Measurements from ENCODE around the gene GRIA4. TPM values are rescaled to one million over a fixed set of nuclear protein-coding genes. Genes with fewer than 3 reads are reported as not detected.

Gene GRIA4
- total and polyA plus RNA-seq, 4 donors, result not detected

- WGBS, result 84% methylated on average over 1 of the region's 1 CpG
- no peaks in the 10 kb centered on the region for H3K36me3 ChIP-seq (ENCODE audit: control insufficient read depth in 4 of 4, insufficient read depth in 3 of 4, low read depth in 1 of 4, low read length in 3 of 4)
- no peak overlapping the region for H3K27ac ChIP-seq (ENCODE audit: low read depth in 1 of 2, low read length in 2 of 2)
- no peak for DNase-seq (ENCODE audit: low spot score)
- no peaks in the 10 kb centered on the region for H3K9me3 ChIP-seq (ENCODE audit: control insufficient read depth in 4 of 4, low read length in 3 of 4)
- no peaks in the 10 kb centered on the region for H3K4me1 ChIP-seq (ENCODE audit: control insufficient read depth in 4 of 4, insufficient read depth in 4 of 4, low read length in 3 of 4)
- H3K4me3 ChIP-seq (ENCODE audit: low read depth in 1 of 3, low read length in 3 of 3), result no peak overlapping the region
- TF ChIP-seq FOXA2 (IDR thresholded peaks at IDR 0.05) (no peak), YY1 (IDR thresholded peaks at IDR 0.05) (no peak), ZBTB33 (IDR thresholded peaks at IDR 0.05) (no peak), FOXA1 (IDR thresholded peaks at IDR 0.05) (no peak)
- H3K9ac ChIP-seq (ENCODE audit: low read depth in 1 of 2, low read length in 2 of 2), result no peak overlapping the region
- no peaks in the 10 kb centered on the region for H3K27me3 ChIP-seq (ENCODE audit: control insufficient read depth in 4 of 4, insufficient read depth in 4 of 4, low read length in 3 of 4)
These were observed 179.9 kb downstream of the GRIA4 start for GRCh38 chr11:105789579-105790420.

- DNase-seq (ENCODE audit: low spot score), result no peak
- H3K9ac ChIP-seq (ENCODE audit: low read depth in 1 of 2, low read length in 2 of 2), result no peak overlapping the region
- no peaks in the 10 kb centered on the region for H3K4me1 ChIP-seq (ENCODE audit: control insufficient read depth in 4 of 4, insufficient read depth in 4 of 4, low read length in 3 of 4)
- WGBS, result 37% methylated on average over 3 of the region's 3 CpGs
- H3K27ac ChIP-seq (ENCODE audit: low read depth in 1 of 2, low read length in 2 of 2), result no peak overlapping the region
- H3K9me3 ChIP-seq (ENCODE audit: control insufficient read depth in 4 of 4, low read length in 3 of 4), result no peaks in the 10 kb centered on the region
- no peak overlapping the region for H3K4me3 ChIP-seq (ENCODE audit: low read depth in 1 of 3, low read length in 3 of 3)
- no peak for TF ChIP-seq TAF1 (conservative IDR thresholded peaks at IDR 0.05)
- no peak for TF ChIP-seq MAX (IDR thresholded peaks at IDR 0.05)
- no peak for TF ChIP-seq HNF4G (IDR thresholded peaks at IDR 0.05)
- no peaks in the 10 kb centered on the region for H3K27me3 ChIP-seq (ENCODE audit: control insufficient read depth in 4 of 4, insufficient read depth in 4 of 4, low read length in 3 of 4)
- no peaks in the 10 kb centered on the region for H3K36me3 ChIP-seq (ENCODE audit: control insufficient read depth in 4 of 4, insufficient read depth in 3 of 4, low read depth in 1 of 4, low read length in 3 of 4)
These were observed 181.0 kb downstream of the GRIA4 start for GRCh38 chr11:105790840-105791239.

- 55% methylated on average over 2 of the region's 2 CpGs for WGBS
- no peak overlapping the region for H3K27ac ChIP-seq (ENCODE audit: low read depth in 1 of 2, low read length in 2 of 2)
- TF ChIP-seq TAF1 (conservative IDR thresholded peaks at IDR 0.05), result no peak
- TF ChIP-seq MAX (IDR thresholded peaks at IDR 0.05), result no peak
- no peak for TF ChIP-seq GABPA (IDR thresholded peaks at IDR 0.05 in 1 of 2, conservative IDR thresholded peaks at IDR 0.05 in 1 of 2)
- no peak for TF ChIP-seq RAD21 (IDR thresholded peaks at IDR 0.05)
- no peak for TF ChIP-seq FOXA2 (IDR thresholded peaks at IDR 0.05)
- TF ChIP-seq ATF3 (IDR thresholded peaks at IDR 0.05), result no peak
- no peak for TF ChIP-seq ZBTB33 (IDR thresholded peaks at IDR 0.05)
- TF ChIP-seq SP1 (IDR thresholded peaks at IDR 0.05), result no peak
These were observed 183.2 kb downstream of the GRIA4 start for GRCh38 chr11:105793092-105793491.

More at GRCh38 chr11:105793092-105793491, 183.2 kb downstream of the GRIA4 start:
- Histone ChIP-seq H3K9ac (ENCODE audit: low read depth in 1 of 2, low read length in 2 of 2) (no peak overlapping the region), H3K4me1 (ENCODE audit: control insufficient read depth in 4 of 4, insufficient read depth in 4 of 4, low read length in 3 of 4) (no peaks in the 10 kb centered on the region), H3K27me3 (ENCODE audit: control insufficient read depth in 4 of 4, insufficient read depth in 4 of 4, low read length in 3 of 4) (no peaks in the 10 kb centered on the region), H3K4me3 (ENCODE audit: low read depth in 1 of 3, low read length in 3 of 3) (no peak overlapping the region), H3K9me3 (ENCODE audit: control insufficient read depth in 4 of 4, low read length in 3 of 4) (no peaks in the 10 kb centered on the region), H3K36me3 (ENCODE audit: control insufficient read depth in 4 of 4, insufficient read depth in 3 of 4, low read depth in 1 of 4, low read length in 3 of 4) (no peaks in the 10 kb centered on the region)
- DNase-seq (ENCODE audit: low spot score), result no peak

Measured in liver (tissue), 9 donors.